Hepatocyte (in vitro differentiated cells): Measurements from ENCODE around the gene IFT22.
"Not testable (repeated sequence)": the region's sequence is repeated elsewhere in the genome, so short reads cannot be mapped to it uniquely, and the experiment has no call there.

Source experiments
- CTCF ChIP-seq: fragments of 200-600 bp; sonication (generic); IDR thresholded peaks from 2 replicates; pipeline ENCODE4 v1.5.1; 2016; ENCODE audit warnings: antibody characterized with exemption, mild to moderate bottlenecking; ENCODE audit not compliant: poor library complexity
- EZH2 ChIP-seq: fragments of 200-600 bp; sonication (generic); IDR thresholded peaks from 2 replicates; pipeline ENCODE4 v1.6.1; 2016; ENCODE audit warnings: antibody characterized with exemption, mild to moderate bottlenecking, borderline replicate concordance
- EZH2phosphoT487 ChIP-seq: fragments of 200-600 bp; sonication (generic); IDR thresholded peaks from one replicate; pipeline ENCODE4 v1.6.1; 2018; ENCODE audit warnings: antibody characterized with exemption, mild to moderate bottlenecking, low read depth, moderate library complexity; ENCODE audit not compliant: unreplicated experiment, severe bottlenecking

GRCh38 chr7:101289687-101290086 is 31.9 kb downstream of the IFT22 start:
- TF ChIP-seq CTCF, EZH2, EZH2phosphoT487: not testable (repeated sequence)
